OCI-LY7 (cell line): ENCODE measurements around the gene HACE1. TPM values are rescaled to one million over a fixed set of nuclear protein-coding genes. Genes with fewer than 3 reads are reported as not detected.

Experiments used
- BruUV-seq: library from RNA; stranded (reverse); fragments of 400-500 nt; replicated peaks from 2 replicates; lab custom pipeline; 2021; lab: Mats Ljungman, UMichigan
- CTCF ChIA-PET: fragments of 300-600 bp; sonication (Branson Sonifier 250); formaldehyde crosslinking; loops from one replicate; lab custom pipeline; 2022; ENCODE audit warnings: antibody characterized with exemption; ENCODE audit not compliant: unreplicated experiment; lab: Charles Lee
- POLR2A ChIA-PET: fragments of 300-600 bp; sonication (Branson Sonifier 250); formaldehyde crosslinking; loops from one replicate; lab custom pipeline; 2022; ENCODE audit warnings: antibody characterized with exemption; lab: Charles Lee
- DNase-seq: peaks from one replicate; pipeline ENCODE4 v3.0.0-alpha.2; 2015; ENCODE audit warnings: low spot score
- H2AFZ ChIP-seq: fragments of 200-600 bp; sonication (generic), shearing (Covaris generic); 2 replicates; pipeline ENCODE4 v1.6.1; 2014; ENCODE audit warnings: mild to moderate bottlenecking, antibody characterized with exemption, low read length, moderate library complexity
- H3K27ac ChIP-seq: fragments of 200-600 bp; sonication (generic); 2 replicates; pipeline ENCODE4 v1.5.1; 2014; ENCODE audit warnings: mixed run types, low read depth, mild to moderate bottlenecking, moderate library complexity, low read length, inconsistent platforms; ENCODE audit not compliant: poor library complexity, severe bottlenecking
- H3K36me3 ChIP-seq: fragments of 200-600 bp; sonication (generic); 2 replicates; pipeline ENCODE4 v1.6.1; 2014; ENCODE audit warnings: mild to moderate bottlenecking, antibody characterized with exemption, low read length, moderate library complexity, mixed read lengths; ENCODE audit not compliant: insufficient read depth
- H3K4me1 ChIP-seq: fragments of 200-600 bp; sonication (generic); 2 replicates; pipeline ENCODE4 v1.5.1; 2014; ENCODE audit warnings: mild to moderate bottlenecking, low read length; ENCODE audit not compliant: insufficient read depth, poor library complexity, severe bottlenecking
- H3K4me2 ChIP-seq: fragments of 200-600 bp; sonication (generic); 2 replicates; pipeline ENCODE4 v1.6.1; 2014; ENCODE audit warnings: mild to moderate bottlenecking, low read length
- H3K4me3 ChIP-seq: fragments of 200-600 bp; sonication (generic); 2 replicates; pipeline ENCODE4 v1.5.1; 2014; ENCODE audit warnings: mild to moderate bottlenecking, low read depth, low read length; ENCODE audit not compliant: poor library complexity, severe bottlenecking
- H3K79me2 ChIP-seq: fragments of 200-600 bp; sonication (generic); 2 replicates; pipeline ENCODE4 v1.6.1; 2016; ENCODE audit warnings: low read depth, mild to moderate bottlenecking, low read length, moderate library complexity, mixed read lengths; ENCODE audit not compliant: insufficient read depth
- H3K9me2 ChIP-seq: fragments of 200-600 bp; sonication (generic); 2 replicates; pipeline ENCODE4 v1.6.1; 2016; ENCODE audit warnings: mild to moderate bottlenecking, low read length, mixed read lengths; ENCODE audit not compliant: insufficient read depth
- H3K9me3 ChIP-seq: fragments of 200-600 bp; sonication (generic); 2 replicates; pipeline ENCODE4 v1.6.1; 2014; ENCODE audit warnings: mild to moderate bottlenecking, mixed run types, low read length, mixed read lengths
- H4K20me1 ChIP-seq: fragments of 200-600 bp; sonication (generic); 2 replicates; pipeline ENCODE4 v1.6.1; 2014; ENCODE audit warnings: mild to moderate bottlenecking, antibody characterized with exemption, low read length, moderate library complexity, mixed read lengths; ENCODE audit not compliant: insufficient read depth
- EZH2phosphoT487 ChIP-seq: fragments of 200-600 bp; sonication (generic); IDR thresholded peaks from 2 replicates; pipeline ENCODE4 v1.6.1; 2018; ENCODE audit warnings: low read depth, borderline replicate concordance, mild to moderate bottlenecking, mixed run types, antibody characterized with exemption, low read length, moderate library complexity, mixed read lengths
- intact Hi-C: fragments of 100-400 bp; cut with micrococcal nuclease; formaldehyde crosslinking; loops from one replicate; pipeline ENCODE4 v1.10.0; 2022; ENCODE audit not compliant: unreplicated experiment
- total RNA-seq, 2 experiments: library from RNA; depleted of rRNA in 1 of 2; stranded (reverse); fragments of >200 nt in 1 of 2; shearing (Covaris generic) in 1 of 2; gene quantifications; 2 replicates each; pipeline ENCODE4 v1.2.3, GENCODE V29; 2014 to 2022
- TF ChIP-seq, protein P1 (sequence below): fragments of 200-600 bp; sonication (generic); conservative IDR thresholded peaks from 2 replicates; pipeline ENCODE4 v1.5.1; 2014; ENCODE audit warnings: mild to moderate bottlenecking, antibody characterized with exemption, low read length, moderate library complexity, mixed read lengths

HACE1 gene
- total RNA-seq, 2 experiments from 2014 or later: 16.6 to 22.1 TPM

DNA sequence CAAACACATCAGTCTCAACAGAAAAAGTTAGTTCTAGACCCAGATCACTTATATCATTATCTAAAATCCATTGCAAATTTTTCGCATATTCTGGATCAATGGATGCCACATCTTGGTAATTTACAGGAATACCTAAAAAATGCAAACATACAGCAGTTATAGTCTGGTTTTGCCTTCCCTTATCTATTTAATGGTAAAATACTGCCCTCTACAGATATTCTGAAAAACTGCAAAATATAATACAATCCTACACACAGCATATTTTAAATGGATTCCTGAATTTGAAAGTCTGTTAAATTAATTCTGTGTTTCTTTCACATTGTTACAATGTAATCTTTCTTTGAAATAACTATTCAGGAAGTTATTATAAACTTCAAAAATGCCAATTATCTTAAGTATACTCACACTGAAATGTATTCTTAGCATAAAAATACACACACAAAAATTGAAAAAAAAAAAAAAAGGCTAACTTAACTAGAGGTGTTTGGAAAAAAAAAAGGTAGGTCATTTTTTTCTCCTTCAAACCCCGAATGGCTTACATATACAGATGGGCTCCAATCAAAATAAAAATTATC, 88.4 kb downstream of the HACE1 start:
- 0 out of 2 replicates have a peak, but pooled peaks cover 4% of the 10 kb centered on the region for H3K36me3 ChIP-seq
- no peaks in the 10 kb centered on the region for H4K20me1 ChIP-seq
- no peak for TF ChIP-seq EZH2phosphoT487
- TF ChIP-seq, protein P1, sequence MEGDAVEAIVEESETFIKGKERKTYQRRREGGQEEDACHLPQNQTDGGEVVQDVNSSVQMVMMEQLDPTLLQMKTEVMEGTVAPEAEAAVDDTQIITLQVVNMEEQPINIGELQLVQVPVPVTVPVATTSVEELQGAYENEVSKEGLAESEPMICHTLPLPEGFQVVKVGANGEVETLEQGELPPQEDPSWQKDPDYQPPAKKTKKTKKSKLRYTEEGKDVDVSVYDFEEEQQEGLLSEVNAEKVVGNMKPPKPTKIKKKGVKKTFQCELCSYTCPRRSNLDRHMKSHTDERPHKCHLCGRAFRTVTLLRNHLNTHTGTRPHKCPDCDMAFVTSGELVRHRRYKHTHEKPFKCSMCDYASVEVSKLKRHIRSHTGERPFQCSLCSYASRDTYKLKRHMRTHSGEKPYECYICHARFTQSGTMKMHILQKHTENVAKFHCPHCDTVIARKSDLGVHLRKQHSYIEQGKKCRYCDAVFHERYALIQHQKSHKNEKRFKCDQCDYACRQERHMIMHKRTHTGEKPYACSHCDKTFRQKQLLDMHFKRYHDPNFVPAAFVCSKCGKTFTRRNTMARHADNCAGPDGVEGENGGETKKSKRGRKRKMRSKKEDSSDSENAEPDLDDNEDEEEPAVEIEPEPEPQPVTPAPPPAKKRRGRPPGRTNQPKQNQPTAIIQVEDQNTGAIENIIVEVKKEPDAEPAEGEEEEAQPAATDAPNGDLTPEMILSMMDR: peak; percentile 96
- no peak overlapping the region for H3K4me2 ChIP-seq
- CTCF ChIA-PET: no interaction called here
- peak; percentile 53 for DNase-seq
- no TSS peak for BruUV-seq
- H3K79me2 ChIP-seq: no peaks in the 10 kb centered on the region
- H3K27ac ChIP-seq: no peak overlapping the region
- intact Hi-C loops: loop anchor here (1.0 to 5.0 kb wide), 4 partner anchors 88 to 246 kb away; no protein-coding TSS in a partner anchor
- POLR2A ChIA-PET: interaction anchor here (0.6 to 1.1 kb wide), 2 partner anchors 130 to 155 kb away, joined by 3 to 4 read pairs; no protein-coding TSS in a partner anchor
- no peaks in the 10 kb centered on the region for H3K9me2 ChIP-seq
- H3K4me1 ChIP-seq: no peaks in the 10 kb centered on the region
- H3K9me3 ChIP-seq: no peaks in the 10 kb centered on the region
- H2AFZ ChIP-seq: no peak overlapping the region
- H3K4me3 ChIP-seq: no peak overlapping the region

DNA sequence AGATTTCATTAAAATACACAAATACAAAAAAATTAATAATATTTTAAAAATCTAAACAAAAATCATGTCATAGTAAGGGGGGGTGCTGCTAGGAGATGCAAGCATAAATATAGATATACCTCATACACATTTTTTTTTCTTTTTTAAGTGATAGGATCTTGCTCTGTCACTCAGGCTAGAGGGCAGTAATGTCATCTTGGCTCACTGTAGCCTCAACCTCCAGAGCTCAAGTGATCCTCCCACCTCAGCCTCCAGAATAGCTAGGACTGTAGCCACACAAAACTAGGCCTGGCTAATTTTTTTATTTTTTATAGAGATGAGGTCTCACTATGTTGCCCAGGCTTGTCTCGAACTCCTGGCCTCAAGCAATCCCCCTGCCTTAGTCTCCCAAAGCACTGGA, 90.8 kb downstream of the HACE1 start:
- no peaks in the 10 kb centered on the region for H3K4me1 ChIP-seq
- intact Hi-C loops: no loop called here
- H3K36me3 ChIP-seq: no peaks in the 10 kb centered on the region
- no peak overlapping the region for H3K27ac ChIP-seq
- H2AFZ ChIP-seq: no peak overlapping the region
- BruUV-seq: no TSS peak
- no peaks in the 10 kb centered on the region for H3K79me2 ChIP-seq
- H3K9me3 ChIP-seq: no peaks in the 10 kb centered on the region
- H4K20me1 ChIP-seq: no peaks in the 10 kb centered on the region
- no peak overlapping the region for H3K4me2 ChIP-seq
- ChIA-PET POLR2A (interaction anchor here (0.5 to 1.0 kb wide), 3 partner anchors 21 to 241 kb away, joined by 4 to 8 read pairs (median 4); no protein-coding TSS in a partner anchor), CTCF (no interaction called here)
- no peak overlapping the region for H3K4me3 ChIP-seq
- DNase-seq: no peak
- TF ChIP-seq, protein P1: peak; percentile 41; the same call in 1 of the 2 replicates
- no peak for TF ChIP-seq EZH2phosphoT487
- H3K9me2 ChIP-seq: no peaks in the 10 kb centered on the region

DNA sequence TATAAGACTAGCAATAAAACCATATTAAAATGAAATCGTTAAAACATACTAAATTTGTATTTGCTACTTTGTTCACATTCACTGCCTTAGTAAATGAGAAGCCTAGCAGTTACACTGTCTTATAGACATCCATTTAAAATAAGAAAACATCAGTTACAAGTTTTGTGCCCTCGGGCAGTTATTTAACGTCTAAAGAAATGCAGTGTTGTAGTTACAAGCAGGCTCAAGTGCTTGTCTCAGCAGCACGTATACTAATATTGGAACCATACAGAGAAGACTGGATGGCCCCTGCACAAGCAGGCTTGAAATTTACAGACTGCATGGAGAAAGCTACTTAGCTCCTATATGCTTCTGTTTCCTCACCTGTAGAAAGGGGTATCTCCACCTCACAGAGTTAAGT, 93.1 kb downstream of the HACE1 start:
- CTCF ChIA-PET: no interaction called here
- POLR2A ChIA-PET: no interaction called here

More for the DNA sequence above, 93.1 kb downstream of the HACE1 start:
- Histone ChIP-seq H4K20me1 (no peaks in the 10 kb centered on the region), H3K79me2 (no peaks in the 10 kb centered on the region), H3K36me3 (no peaks in the 10 kb centered on the region), H3K9me3 (no peaks in the 10 kb centered on the region), H3K4me1 (no peaks in the 10 kb centered on the region), H3K4me2 (no peak overlapping the region), H3K9me2 (no peaks in the 10 kb centered on the region), H2AFZ (no peak overlapping the region), H3K4me3 (no peak overlapping the region), H3K27ac (no peak overlapping the region)
- TF ChIP-seq, protein P1: no peak
- TF ChIP-seq EZH2phosphoT487: no peak
- intact Hi-C loops: no loop called here
- no peak for DNase-seq
- BruUV-seq: no TSS peak
